LNCAP (cell line): Measurements from ENCODE around the gene DGCR2.

Source experiments
- CTCF ChIP-seq: fragments of 450-650 bp; IDR thresholded peaks from 2 replicates; pipeline ENCODE4 v1.5.1; 2017; ENCODE audit warnings: mild to moderate bottlenecking

The DGCR2 gene

GRCh38 chr22:19097518-19097917 is 24.7 kb downstream of the DGCR2 start:
- TF ChIP-seq CTCF, result no peak

GRCh38 chr22:19096555-19096954 is 25.7 kb downstream of the DGCR2 start:
- no peak for TF ChIP-seq CTCF

GRCh38 chr22:19094393-19094997 is 27.7 kb downstream of the DGCR2 start:
- TF ChIP-seq CTCF, result no peak

DNA sequence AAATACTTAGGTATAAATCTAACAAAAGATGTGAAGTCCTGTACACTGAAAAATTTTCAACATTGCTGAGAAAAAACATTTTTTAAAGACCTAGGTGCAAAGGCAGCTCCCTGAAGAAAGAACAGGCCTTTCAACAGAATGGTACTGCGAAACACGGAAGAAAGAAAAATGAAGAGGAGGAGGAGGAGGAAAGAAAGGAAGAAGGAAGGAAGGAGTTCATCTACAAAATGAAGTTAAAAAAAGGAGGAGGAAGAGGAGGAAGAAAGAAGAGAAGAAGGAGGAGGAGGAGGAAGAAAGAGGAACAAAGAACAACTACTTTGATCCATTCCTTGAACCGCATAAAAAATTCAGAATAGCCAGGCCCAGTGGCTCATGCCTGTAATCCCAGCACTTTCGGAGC is 29.5 kb downstream of the DGCR2 start:
- TF ChIP-seq CTCF, result no peak

DNA sequence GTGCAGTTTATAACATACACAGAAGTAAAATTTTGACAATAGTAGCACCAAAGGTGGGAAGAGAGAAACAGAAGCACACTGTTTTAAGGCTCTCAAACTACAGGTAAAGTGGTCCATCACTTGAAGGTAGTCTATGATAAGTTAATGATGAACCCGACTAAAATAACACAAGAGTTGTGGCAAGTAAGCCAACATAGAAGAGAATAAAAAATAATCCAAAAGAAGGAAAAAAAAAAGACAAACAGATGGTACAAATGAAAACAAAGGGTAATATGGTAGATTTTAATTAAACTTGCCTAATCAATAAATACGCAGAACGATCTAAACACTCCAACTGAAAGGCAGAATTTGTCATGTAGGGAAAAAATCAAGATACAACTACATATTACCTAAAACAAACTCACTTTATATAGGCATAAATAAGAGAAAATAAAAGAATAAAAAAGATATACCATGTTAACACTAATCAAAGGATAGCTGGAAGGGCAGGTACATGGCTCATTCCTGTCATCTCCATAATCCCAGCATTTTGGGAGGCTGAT is 31.6 kb downstream of the DGCR2 start:
- TF ChIP-seq CTCF, result no peak

- TF ChIP-seq CTCF, result no peak
Observed at GRCh38 chr22:19090183-19090582, 32.0 kb downstream of the DGCR2 start.

DNA sequence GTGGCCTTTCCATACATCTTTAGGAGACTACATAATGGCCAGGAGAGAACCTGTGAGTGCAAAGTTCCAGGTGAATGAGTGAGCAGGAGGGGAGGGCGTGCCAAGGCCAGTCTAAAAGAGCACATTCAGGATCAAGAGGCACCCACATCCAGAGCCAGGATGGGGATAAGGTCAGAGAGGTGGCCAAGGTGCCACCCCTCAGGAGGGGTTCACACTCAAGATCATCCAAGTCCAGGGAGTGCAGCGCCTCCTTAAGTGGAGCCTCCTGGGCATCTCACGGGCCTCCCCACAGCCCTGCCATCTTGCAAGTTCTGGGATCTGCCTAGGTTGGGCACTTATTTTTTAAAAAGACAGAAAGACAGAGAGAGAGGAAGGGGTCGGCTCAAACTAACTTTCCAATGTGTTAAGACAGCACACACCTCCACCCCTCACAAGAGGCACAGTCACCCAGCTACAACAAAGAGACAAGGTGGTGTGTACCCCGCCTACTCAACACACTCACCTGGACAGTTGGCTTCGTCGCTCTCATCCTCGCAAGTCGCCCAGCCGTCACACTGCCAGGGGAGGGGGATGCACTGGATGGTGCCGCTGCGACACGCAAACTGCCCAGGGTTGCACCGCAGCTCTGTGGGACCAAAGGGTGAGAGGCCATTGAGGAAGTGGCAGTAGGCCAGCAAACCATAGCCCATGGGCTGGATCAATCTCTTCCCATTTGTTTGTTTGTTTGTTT is 33.2 kb downstream of the DGCR2 start:
- no peak for TF ChIP-seq CTCF
